ENCODE measurements around the gene MVP.
"Not testable (repeated sequence)": the region's sequence is repeated elsewhere in the genome, so short reads cannot be mapped to it uniquely, and the experiment has no call there.

Gene MVP

GRCh38 chr16:29875206-29875605 lies 54.9 kb downstream of the MVP start:
- DNase-seq (ENCODE audit: low spot score): no peak

GRCh38 chr16:29876217-29876593 lies 55.9 kb downstream of the MVP start:
- DNase-seq (ENCODE audit: low spot score): no peak

- peak; percentile 16 for DNase-seq (ENCODE audit: low spot score)
These were observed 56.5 kb downstream of the MVP start for GRCh38 chr16:29876594-29877249.

- DNase-seq (ENCODE audit: low spot score): peak; percentile 29
These were observed 57.2 kb downstream of the MVP start for GRCh38 chr16:29877266-29877961.

- no peak for DNase-seq (ENCODE audit: low spot score)
These were observed 57.9 kb downstream of the MVP start for GRCh38 chr16:29878172-29878571.

- no peak for DNase-seq (ENCODE audit: low spot score)
These were observed 60.8 kb downstream of the MVP start for GRCh38 chr16:29881050-29881449.

- DNase-seq (ENCODE audit: low spot score): no peak
These were observed 63.7 kb downstream of the MVP start for GRCh38 chr16:29883987-29884386.

- DNase-seq (ENCODE audit: low spot score): not testable (repeated sequence)
These were observed 69.1 kb downstream of the MVP start for GRCh38 chr16:29889372-29889771.

GRCh38 chr16:29891525-29892457 lies 71.5 kb downstream of the MVP start:
- no peak for DNase-seq (ENCODE audit: low spot score)

GRCh38 chr16:29892458-29892813 lies 72.2 kb downstream of the MVP start:
- DNase-seq (ENCODE audit: low spot score): no peak

GRCh38 chr16:29893553-29893952 lies 73.3 kb downstream of the MVP start:
- no peak for DNase-seq (ENCODE audit: low spot score)

GRCh38 chr16:29894352-29894751 lies 74.1 kb downstream of the MVP start:
- no peak for DNase-seq (ENCODE audit: low spot score)

- no peak for DNase-seq (ENCODE audit: low spot score)
These were observed 76.6 kb downstream of the MVP start for GRCh38 chr16:29896841-29897240.

GRCh38 chr16:29897333-29897732 lies 77.1 kb downstream of the MVP start:
- no peak for DNase-seq (ENCODE audit: low spot score)

Measured in CD4-positive, alpha-beta T cell treated with Interleukin-15 for 4 hours (primary cell).